GM21723 (cell line): Measurements from ENCODE around the gene NTSR2.
"Not testable (repeated sequence)": the region's sequence is repeated elsewhere in the genome, so short reads cannot be mapped to it uniquely, and the experiment has no call there.

Source experiments
- ATAC-seq: cut with Tn5 transposase; IDR thresholded peaks from one replicate; pipeline ENCODE4 v1.9.1; 2021; ENCODE audit warnings: mild to moderate bottlenecking, moderate library complexity; ENCODE audit not compliant: unreplicated experiment

NTSR2 gene

DNA sequence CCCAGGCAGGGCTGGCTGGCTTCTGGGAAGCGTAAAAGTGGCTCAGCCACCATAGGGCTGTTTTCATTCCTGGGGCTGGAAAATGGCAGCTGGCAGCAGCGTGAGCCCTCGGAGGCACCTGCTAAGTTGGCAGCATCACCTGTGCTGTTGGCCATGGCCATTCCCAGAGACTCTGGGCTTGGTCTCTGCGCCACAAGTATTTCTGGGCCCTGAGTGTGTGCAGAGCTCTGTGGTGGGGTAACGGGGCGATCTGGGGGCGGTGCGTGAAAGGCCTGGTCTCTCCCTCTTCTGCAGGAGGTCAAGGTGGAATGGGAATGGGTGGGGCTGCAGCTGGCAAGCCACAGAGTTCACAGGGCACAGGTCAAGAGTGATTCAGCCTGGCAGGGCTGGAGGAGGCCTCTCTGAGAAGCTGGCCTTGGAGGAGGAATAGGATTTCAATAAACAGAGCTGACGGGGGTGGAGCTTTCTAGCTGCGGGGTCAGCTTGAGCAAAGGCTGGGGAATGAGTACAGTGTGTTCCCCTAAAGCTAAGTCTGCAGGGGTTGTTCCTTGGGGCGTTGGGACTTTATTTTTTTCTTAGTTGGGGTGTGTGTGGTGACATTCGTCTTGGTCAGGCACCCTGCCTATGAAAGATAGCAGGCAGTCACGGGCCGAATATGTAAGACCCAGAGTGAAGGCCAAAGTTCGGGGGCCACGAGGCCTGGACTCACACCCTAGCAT, 10.3 kb upstream of the NTSR2 start:
- ATAC-seq, result no peak

DNA sequence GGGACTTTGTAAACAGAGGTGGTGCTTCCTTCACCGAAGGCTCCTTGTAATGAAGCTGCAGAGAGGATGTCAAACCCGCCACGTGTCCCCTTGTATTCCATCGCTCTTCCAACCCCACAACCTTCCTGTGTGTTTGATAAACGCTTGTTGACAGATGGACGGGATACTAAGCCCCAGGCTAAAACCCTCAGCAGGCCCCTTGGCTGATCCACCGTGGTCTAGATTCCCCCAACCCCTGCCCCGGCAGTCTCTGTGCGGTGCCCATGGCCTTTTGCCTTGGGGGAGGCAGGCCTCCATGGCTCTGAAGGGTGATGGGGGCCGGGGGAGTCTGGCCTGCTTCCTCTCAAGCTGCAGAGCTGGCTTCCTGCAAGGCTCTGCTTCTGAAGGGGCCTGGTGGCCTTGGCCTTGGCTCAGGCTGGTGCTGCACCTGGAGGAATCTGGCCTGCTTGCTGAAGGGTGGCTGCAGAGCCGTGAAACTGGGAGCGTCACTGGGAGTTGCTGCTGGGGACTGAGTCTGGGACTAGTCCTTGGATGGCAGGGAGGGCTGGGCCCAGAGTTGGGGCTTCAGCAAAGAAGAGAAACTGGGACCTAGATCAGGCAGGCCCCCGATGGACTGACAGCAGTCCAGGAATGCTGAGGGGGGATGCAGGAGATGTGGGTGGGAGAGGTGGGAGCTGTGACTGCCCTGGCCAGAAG, 9.6 kb upstream of the NTSR2 start:
- no peak for ATAC-seq

DNA sequence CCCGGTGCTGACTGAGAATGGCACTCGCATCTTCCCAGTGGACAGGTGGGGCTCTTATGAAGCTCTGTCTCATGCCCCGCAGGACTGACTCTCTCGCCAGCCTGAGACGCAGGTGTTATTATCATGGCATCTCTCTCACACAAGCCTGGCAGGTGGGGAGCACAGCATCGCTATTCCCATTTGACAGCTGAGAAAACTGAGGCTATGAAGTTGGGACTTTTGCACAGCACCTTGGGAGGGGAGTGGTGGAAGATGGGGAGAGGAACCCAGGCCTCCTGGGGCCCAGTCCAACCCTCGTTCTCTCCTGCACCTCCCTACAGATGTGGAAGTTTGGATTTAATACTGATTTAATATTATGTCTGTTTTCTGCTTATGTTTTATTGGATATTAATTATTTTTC, 9.0 kb upstream of the NTSR2 start:
- ATAC-seq, result no peak

DNA sequence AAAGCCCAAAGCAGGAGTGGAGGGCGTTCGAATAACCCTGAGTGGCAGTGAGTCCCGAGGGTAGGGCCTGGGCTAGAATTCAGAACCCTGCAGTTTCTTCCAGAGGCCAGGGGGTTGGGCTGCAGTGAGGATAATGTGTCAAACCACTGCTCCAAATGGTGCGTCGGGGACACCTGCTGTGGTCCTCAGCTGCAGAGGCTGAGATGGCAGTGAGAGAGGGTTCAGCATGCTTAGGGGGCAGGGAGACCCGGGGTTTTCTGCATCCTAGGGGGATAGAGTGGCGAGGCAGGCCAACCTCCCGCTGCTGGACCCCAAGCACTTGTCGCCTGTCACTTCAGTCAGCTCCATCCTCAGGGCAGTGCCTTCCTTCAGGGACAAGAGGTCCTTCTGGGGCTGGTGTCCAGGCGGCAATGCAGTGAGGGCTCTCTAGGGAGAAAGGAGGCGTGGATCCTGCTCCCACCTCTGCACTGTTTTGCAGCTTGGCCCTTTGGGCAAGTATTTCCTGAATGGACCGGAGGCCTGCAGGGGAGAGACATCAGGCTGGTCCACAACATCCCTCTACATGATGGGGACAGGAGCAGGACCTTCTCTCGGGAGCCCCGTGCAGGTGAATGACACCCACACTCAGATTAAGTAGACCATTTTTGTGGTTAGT, 8.4 kb upstream of the NTSR2 start:
- no peak for ATAC-seq

DNA sequence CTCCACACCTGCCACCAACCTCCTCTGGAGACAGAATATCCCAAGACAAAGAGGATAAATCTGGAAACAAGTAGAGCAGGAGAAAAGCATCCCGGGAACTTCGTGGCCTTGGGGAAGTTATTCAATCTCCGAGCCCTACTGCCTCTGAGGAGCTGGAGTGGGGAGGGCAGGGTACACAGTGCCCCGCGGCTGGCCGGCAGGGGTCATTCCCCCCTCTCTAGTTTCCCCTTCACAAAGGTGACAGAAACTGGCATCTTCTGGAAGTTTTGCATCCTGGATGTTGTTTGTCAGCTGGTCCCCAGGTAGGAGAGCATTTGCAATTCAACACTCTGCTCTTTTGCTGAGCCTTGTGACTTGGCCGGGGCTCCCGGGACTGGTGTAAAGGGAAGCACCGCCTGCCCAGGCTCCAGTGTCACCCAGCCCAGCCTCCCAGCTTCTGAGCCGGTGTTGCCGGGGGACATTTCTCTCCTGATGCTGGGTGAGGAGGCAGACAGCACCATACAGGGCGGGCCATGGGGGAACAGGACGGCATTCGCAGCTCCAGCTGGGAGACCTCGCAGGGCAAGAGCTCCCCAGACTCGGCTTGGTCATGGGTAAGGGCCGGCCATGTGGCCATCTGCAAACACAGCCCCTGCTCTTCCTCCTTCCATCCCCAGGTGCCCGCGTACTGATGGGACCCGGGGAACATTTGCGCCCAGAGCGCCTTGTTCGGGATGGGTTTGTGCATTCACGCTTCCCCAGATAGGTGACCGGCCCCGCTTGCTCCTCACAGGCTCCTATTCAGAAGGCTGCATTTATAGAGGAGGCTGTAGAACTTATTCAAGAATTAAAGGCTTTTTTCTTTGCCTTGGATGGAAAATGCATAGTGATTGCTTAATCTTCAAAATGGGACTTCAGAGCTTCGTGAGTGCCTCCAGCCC, 7.4 kb upstream of the NTSR2 start:
- no peak for ATAC-seq

DNA sequence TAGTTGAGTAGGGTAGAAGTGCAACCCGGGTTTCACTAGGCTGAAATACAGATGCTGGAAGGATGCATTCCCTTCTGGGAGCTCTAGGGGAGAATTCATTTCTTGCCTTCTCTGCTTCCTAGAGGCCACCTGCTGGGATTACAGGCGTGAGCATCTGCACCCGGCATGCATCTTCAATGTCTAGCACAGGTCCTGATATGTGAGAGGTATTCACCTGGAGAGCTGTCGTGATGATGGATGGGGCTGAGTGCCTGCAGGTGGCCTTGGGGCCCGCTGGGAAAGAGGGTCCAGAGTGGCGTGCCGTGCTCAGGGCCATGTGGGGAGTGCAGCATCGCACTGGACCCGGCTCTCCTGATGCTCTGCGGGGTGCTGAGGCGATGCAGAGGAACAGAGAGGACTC, 6.6 kb upstream of the NTSR2 start:
- no peak for ATAC-seq

DNA sequence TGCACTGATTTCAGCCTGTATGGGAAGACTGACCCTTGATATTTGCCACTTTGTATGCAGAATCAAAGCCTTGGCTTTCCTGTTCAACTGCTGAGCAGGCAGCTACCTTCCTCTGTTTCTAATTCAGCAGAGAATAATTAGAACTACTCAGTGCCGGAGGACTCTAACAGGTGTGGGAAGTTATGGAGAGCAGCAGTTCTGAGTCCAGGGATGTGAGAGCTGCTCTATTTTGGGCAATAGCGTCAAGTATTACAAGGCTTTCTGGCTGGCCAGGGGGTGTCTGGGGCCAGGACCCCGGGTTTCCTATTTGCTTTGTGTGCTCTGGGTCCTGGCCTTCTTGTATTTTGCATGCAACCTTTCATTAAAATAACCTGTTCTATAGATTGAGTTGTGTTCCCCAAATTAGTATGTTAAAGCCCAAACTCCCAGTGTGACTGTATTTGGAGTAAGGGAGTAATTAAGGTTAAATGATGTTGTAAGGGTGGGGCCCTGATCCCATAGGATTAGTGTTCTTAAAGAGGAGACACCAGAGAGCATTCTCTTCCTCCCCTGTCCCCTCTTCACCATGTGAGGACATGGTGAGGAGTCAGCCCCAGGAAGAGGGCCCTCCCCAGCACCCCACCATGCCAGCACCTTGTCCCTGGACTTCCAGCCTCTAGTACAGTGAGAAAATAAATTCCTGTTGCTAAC, 5.6 kb upstream of the NTSR2 start:
- no peak for ATAC-seq

DNA sequence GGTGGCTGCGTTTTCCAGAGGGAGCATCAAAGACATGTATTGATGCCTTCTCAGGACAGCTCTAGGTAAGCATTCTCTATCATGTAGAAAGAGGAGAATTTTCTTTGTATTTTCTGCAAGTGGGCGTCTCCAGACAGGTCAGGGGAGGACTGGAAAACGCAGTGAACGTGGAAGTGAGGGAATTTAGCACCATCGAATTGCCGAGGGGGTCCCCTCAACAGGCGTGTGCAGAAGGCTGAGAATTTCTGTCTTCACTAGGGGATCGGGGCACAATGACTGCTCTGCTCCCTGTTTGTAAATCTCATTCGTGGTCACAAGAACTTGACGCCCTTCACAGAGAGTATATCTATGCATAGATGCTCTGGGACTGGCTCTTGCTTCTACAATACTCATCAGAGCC, 5.0 kb upstream of the NTSR2 start:
- no peak for ATAC-seq

DNA sequence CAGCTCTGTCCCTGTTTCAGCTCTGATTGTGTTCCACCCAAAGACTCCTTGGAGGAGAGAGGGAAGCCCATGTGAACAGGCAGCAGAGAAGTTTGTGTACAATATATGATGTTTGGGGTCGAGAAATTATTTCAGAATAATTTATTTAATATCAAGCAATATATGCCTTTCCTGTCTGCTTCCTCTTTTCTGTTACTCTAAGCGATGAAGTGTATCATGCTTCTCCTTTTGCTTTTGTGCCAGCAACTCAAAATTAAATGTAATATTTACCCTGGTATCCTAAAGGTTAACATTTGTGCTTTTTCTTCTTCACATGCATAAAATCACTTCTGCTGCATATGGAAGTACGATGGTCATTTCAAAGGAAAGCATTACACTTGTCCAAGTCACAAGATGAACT, 2.4 kb upstream of the NTSR2 start:
- ATAC-seq, result no peak

DNA sequence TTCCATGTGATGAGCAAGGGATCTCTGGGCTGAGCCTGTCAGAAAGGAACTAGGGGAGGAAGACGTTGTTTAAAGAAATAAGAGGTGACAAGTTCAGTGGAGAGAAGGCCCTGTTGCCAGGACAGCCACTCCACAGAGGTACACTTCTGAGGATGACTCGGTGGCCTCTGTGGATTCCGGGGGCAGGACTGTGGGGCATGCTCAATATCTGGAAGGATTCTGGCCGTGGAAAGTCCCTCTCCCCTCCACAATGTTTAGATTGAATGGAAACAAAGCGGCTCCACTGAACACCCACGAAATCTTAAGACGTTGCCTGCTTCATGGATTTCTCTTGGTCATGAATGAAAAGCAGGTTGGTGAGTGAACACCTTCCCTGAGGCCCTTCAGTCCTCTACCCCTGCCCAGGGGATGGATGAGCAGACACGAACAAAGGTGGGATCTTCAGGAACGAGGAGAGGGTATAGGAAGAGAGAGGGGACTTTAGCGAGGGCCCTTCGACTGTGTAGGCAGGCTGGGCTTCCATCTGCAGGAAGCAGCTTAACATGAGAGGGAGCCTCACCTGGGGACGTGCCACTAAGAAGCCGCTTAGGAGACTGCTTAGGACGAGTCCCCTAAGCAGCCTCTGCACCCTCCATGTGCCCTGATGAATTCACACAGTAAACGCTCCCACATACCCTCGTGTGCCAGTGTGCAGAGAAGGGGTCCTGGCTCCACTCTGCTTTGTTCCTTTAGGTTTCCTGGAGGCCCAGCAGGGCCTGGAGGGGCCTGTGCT, 1.9 kb downstream of the NTSR2 start:
- ATAC-seq, result no peak

DNA sequence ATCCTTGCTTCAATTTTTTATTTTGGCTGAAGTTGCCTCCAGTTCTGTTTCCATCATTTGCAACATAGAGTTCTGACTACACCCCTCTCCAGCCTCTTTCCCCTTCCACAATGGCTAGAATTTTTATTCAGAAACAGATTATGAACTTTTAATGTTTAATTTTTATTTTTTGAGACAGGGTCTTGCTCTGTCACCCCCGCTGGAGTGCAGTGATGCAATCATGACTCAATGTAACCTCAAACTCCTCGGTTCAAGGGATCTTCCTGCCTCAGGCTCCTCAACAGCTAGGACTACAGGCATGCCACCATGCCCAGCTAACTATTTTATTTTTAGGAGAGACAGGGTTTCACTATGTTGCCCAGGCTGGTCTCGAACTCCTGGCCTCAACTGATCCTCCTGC, 2.8 kb downstream of the NTSR2 start:
- ATAC-seq, result no peak

DNA sequence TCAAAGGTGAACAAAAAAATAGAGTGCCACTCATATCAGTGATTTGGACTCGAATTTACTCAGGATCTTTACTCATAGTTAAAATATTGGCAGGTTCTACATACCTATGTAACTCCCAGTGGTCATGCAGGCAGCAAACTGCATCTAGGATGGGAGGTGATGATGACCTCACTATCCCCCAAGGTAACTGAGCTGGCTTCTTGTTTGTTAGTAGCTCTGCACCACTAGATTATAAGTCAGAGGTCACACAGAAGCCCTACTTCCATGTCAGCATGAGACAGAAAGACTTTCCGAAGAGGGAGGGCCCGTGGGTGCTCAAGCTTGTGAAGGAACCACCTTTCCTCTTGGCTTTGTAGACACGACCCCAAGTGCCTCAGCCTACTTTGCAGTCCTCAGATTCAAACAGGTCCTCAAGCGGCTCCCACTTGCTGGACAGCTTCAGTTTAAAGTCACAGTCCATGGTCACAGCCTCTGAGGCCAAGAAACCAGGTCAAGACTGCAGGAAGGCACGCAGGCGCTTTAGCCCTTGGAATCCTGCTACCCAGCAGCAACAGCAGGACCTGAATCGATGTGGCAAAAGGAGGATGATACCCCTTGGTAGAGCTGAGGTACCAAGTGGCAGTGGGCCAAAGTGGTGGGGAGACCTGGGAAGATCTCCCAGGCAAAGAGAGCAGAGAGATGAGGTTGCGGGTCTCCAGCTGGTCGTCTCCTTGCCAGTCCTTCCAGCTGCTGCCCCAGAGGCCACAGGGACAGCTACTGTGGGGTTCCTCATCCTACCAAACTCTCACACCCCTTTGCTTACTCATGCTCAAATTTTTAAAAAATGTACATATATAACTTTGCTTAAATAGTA, 4.3 kb downstream of the NTSR2 start:
- no peak for ATAC-seq

DNA sequence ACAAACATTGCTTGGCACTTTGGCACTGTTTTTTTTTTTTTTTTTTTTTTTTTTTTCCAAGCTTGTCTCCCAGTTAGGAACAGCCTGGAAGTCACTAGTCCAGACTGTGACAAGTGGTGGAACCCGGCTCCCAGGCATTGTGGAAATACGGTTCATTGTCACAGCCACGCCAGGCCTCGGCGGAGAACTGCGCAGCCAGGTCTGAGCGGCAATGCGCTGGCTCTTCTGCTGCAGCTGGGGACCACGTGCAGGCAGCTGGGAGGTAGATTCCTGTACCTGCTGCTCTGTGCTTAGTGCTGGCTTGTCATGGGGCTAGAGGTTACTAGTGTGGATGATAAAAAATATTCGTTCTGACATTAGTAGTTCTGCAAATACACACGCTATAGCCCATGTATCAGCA, 5.0 kb downstream of the NTSR2 start:
- ATAC-seq, result no peak

DNA sequence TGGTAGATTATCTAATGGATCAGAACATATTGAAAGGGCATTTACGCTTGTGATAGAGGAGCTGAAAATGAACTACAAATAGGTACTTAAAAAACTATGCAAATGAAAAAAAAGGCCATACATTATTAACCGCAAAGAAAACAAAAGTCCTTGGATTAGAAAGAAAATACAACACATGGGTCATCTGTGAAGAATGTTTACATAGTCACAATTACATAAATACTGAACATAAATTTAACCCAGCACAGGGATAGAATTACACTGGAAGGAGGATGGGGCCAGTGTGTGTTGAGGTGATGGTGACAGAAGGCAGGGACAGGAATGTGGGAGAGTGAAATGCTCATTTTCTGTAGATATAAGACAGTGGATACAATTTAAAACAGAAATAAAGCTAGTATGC, 6.6 kb downstream of the NTSR2 start:
- no peak for ATAC-seq

DNA sequence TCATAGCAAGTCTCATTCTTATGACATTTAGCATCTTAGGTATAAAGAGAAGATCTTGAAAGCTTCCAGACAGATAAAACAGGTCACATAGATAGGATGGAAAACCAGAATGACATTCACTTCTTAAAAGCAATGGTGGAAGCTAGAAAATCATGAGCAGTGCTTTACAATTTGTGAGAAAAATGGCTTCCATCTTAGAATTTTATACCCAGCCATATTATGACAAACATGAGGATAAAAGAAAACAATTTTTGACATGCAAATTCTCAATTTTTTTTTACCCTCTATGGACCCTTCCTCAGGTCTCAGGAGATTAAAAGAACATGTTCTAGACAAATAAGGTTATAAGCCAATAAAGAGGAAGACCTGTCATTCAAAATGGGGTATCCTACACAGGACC, 7.1 kb downstream of the NTSR2 start:
- no peak for ATAC-seq

DNA sequence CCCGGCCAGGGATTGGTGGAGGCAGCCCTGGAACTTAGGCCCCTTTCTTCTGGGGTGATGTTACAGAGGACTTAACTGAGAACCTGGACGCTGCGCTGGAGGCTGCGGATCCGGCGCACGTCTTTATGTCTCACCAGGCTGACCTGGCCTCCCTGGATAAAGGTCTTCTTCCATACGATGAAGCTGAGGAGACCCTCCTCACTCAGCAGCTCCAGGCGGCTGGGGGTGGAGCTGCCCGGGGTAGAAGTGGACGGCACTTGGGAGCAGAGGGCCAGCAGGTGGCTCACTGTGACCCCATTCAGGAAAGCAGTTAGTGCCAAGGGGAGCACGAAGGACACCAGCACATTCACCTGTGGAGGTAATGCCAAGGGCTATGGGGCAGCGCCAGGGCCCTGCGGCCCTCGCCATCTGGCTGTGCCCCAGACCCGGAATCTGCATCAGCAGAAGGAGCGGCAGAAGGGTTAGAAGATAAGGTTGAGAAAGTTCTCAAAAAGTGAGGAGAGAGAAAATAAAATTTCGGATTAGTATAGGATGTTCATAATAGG, 8.0 kb downstream of the NTSR2 start:
- no peak for ATAC-seq

DNA sequence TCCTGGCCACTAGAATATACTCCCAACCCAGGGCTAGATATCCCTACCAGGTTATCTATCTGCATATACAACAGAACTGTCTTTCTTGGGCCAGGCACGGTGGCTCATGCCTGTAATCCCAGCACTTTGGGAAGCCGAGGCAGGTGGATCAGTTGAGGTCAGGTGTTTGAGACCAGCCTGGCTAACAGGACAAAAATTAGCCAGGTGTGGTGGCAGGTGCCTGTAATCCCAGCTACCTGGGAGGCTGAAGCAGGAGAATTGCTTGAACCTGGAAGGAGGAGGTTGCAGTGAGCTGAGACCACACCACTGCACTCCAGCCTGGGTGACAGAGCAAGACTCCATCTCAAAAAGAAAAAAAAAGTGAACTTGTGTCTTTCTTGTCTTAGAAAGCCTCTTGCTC, 9.6 kb downstream of the NTSR2 start:
- ATAC-seq, result not testable (repeated sequence)

DNA sequence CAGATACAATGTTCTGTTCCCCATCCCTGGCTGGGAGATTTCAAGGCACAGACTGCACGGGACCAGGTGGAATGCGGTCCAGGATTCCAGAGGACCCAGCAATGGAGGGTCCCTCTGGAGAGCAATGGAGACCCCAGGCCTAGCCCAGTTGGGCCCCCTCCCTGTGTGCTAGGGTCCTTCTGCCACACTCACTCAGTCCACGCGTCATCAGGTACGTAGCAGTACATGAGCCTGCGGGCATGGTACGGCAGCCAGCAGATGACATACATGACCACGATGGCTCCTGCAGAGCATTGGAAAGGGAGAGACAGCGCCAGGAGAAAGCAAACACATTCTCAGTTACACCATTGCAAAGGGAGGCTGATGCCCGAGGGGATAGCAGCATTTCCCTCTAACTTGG, 10.1 kb downstream of the NTSR2 start:
- ATAC-seq, result no peak

DNA sequence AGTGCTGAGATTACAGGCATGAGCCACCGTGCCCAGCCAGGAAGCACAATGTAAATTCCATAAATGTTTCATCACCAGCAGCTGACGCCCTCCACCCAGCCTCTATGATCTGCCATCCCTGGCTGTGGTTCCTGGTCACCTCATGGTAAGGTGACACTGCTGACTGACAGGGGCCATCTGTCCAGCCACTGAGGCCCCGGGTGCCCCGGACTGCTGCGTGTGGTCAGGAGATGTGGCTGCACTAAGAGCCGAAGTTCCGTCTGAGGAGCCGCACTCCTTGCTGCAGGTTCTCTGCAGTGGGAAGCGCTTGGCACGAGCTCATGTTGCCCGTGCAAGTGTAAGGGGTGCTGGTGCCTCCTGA, 10.9 kb downstream of the NTSR2 start:
- ATAC-seq, result no peak
